Nucleus accumbens (tissue), 56 donors: ENCODE data around the gene GADL1.

Source experiments
- DNase-seq, 56 donors: peaks; one replicate each; lab custom pipeline; 2025; lab: John Stamatoyannopoulos, UW

Gene GADL1, protein sequence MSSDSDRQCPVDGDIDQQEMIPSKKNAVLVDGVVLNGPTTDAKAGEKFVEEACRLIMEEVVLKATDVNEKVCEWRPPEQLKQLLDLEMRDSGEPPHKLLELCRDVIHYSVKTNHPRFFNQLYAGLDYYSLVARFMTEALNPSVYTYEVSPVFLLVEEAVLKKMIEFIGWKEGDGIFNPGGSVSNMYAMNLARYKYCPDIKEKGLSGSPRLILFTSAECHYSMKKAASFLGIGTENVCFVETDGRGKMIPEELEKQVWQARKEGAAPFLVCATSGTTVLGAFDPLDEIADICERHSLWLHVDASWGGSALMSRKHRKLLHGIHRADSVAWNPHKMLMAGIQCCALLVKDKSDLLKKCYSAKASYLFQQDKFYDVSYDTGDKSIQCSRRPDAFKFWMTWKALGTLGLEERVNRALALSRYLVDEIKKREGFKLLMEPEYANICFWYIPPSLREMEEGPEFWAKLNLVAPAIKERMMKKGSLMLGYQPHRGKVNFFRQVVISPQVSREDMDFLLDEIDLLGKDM

GRCh38 chr3:30894521-30895251 is at the start of gene GADL1:
Gene GADL1 (minus strand): TSS chr3:30894661. CDS start chr3:30894614, 47 bp downstream.
- DNase-seq, result peak in 3 of 56 donors; percentile 3 to 5 (median 4)

DNA sequence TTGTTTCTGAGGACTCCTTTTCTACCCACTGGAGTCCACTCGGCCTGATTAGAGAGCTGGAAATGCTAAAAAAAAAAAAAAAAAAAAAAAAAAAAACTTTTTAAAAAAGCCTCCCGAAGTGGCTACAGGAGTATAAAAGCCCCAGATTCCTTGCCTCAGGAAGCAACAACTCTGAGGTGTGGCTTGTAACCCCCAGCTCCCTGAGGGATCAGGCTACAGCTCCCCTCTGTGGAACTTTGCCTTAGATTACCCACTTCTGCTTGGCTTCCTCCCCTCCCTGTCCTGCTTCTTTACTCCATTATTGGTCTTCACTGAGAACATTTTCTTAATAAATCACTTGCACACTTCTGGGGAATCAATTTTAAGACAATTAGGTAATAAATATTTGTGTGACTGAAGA is 49.7 kb upstream of the GADL1 start:
- no peak for DNase-seq

DNA sequence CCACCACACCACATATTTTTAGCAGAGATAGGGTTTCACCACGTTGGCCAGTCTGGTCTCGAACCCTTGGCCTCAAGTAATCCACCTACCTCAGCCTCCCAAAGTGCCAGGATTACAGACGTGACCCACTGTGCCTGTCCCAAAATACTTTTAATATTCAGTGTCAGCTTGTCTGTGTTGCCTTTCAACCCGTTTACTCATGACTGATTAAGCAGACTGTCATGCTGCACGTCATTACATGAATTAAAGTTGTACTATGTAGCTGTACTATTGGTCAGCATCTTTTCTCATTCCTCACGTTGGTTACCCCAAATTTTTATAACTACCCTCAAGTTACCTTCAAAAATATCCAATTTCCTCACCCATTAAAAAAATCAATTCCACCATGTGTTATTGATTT is 48.7 kb upstream of the GADL1 start:
- no peak for DNase-seq

- no peak for DNase-seq
These were observed 46.9 kb upstream of the GADL1 start for GRCh38 chr3:30941342-30941741.

DNA sequence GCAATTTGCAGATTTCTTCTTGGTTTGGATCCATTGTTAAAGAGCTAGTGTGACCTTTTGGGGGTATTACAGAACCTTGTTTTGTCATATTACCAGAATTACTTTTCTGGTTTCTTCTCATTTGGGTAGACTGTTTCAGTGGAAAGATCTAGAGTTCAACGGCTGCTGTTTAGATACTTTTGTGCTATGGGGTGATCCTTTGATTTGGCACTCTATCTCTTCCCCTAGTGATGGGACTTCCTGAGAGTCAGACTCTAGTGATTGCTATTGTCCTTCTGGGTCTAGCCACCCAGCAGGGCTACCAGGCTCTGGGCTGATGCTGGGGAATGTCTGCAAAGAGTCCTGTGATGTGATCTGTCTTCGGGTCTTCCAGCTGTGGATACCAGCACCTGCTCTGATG is 46.3 kb upstream of the GADL1 start:
- DNase-seq, result no peak

GRCh38 chr3:30934208-30934550 is 39.7 kb upstream of the GADL1 start:
- no peak for DNase-seq

DNA sequence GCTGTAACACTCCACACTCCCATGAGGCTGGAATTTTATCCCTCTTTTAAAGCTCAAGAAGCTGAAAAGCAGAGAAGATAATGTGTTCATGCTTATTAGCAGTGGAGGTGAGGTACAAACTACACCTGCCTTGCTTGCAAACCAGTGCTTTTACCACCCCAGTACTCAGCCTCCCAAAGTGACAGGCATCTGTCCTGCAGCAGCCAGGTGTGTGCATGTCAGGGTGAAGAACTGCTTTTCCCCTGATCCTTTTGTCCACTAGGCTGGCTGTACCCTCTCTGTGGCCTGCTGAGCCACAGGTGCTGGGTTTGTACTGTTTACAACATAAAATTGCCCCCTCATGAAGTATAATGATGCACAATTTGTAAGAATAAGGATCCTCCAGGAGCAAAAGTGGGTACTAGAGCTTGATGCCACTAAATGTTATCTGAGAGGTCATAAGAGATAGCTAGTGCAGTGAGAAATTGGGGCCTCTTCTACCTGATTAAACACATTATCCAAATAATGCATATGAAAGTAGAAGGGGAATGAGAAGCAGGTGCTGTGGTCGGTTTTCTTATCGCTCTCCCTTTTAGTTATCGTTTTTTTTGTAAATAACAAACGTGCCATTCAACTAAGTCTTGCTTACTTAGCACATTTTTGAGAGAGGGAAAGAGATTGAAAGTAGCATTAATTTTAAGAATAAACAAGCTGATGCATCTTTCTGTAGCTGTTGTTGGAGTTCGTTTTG is 39.2 kb upstream of the GADL1 start:
- DNase-seq, result no peak

GRCh38 chr3:30932513-30933098 is 38.1 kb upstream of the GADL1 start:
- no peak for DNase-seq

DNA sequence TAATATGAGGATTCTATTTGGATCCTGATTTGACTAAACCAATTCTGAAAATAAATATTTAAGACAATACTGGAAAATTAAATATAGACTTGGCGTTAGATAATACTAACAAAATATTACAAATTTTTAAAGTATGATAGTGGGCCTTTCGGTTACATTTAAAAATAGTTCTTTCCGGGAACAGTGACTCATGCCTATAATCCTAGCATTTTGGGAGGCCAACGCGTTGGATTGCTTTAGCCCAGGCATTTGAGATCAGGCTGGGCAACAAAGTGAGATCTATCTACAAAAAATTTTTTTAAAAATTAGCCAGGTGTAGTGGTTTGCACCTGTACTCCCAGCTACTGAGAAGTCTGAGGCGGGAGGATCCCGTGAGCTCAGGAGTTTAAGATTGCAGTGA is 30.3 kb upstream of the GADL1 start:
- no peak for DNase-seq

- no peak for DNase-seq
These were observed 25.1 kb upstream of the GADL1 start for GRCh38 chr3:30919564-30919963.

DNA sequence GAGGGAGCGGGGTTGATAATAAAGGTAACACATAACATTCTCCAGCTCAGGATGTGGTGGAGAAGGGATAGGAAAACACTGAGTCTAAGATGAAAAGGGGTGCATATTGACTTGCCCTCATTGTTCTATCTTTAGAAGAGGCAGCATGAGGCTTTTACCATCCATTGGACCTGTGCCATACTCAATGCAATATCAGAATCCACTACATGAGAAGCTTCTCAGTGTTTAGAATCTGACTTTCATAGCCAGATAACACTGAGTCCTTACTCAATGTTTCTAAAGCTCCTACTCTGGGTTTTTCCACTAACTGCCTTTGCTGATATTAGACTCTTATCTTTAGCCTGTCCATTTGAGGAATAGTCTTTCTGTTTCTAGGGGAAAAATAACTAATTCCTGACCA is 24.3 kb upstream of the GADL1 start:
- DNase-seq, result no peak

DNA sequence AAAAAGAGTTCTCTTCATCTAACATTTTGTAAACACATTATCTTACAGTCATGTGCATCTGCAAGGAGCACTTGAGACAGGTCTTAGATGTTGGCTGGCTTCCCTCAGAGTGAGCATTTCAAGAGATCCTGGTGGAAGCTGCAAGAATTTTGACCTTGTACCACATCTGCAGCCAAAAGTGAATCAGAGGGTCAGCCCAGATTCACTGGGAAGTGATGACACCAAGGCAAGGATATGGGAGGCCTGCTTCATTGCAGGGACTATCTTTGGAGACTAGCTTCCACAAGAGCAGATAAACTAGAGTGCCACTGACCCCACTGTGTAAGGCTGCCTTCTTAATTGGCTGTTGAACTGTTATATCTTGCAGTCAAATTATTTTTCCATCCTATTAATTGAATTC is 21.3 kb upstream of the GADL1 start:
- DNase-seq, result no peak

DNA sequence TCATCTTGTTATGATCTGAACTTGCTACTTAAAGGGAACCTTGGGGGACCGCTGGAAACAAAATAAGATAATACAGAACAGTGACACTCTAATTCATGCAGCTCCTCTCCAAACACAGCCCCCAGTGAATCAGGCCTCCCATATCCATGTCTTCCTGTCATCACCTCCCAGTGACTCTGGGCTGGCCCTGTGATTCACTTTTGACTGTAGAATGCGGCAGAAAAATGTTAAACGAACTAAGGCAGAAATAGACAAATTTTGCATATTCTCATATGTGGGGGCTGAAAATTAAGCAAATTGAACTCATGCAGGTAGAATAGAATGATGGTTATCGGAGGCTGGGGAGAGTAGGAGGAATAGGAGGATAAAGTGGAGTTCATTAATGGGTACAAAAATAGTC is 20.2 kb upstream of the GADL1 start:
- DNase-seq, result peak in 13 of 56 donors; percentile 1 to 47 (median 8)

DNA sequence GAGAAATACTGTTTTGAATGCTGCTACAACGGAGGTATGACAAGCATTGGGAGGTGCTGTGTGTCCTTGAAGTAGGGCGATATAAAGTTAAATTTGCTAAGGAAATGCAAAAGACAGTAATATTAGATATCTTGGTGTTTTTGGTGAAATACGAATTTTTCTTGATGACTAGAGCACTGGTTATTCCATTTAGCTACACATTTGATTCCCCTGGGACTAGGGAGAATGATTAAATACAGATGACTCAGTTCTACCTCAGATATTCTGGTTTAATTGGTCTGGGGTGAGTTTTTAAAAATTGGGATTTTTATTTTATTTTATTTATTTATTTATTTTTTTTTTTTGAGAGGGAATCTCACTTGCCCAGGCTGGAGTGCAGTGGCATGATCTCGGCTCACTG is 18.7 kb upstream of the GADL1 start:
- no peak for DNase-seq

GRCh38 chr3:30912301-30912700 is 17.8 kb upstream of the GADL1 start:
- no peak for DNase-seq

DNA sequence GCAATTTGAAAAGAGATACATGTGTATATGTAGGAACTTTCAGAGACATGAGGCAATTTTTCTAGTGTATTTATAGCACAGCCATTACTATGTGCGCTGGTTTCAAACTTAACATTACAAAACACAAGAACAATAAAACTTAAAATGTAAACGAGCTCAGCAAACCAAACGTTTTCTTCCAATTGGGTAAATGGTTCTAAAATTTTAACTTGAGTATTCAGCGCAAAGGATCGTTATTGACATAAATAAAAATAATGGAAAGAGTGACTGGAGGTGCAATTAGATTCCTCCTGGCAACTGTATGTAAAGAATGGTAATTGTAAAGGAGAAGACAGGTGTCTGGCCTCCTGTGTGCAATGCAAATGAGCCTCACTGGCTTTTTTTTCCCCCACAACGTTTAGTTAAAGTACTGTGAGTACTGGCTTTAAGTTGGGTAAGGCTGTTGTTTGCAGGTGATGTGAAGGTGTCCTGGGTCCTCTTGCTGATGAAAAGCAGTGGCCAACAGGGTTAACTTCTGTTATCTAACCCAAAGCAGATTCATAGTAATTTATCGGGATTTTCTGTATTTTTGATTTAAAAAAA is 14.1 kb upstream of the GADL1 start:
- DNase-seq, result no peak

DNA sequence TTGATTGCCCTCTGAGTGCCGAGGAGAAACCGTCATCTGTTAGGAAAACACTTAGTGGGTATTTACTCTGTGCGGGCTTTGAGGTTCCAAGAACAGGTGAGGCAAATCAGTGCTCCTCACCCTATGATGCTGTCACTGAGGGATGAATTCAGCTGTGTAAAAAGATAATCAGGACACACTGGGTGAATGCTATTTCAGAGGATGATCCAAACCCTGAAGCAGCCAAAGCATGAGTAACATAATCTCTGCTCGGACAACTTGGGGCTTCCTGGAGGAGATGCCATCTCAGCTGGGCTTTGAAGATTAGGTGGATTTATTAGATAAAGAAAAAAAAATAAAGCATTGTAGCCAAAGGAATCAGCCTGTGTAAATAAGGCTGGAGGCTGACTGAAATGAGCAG is 10.5 kb upstream of the GADL1 start:
- DNase-seq, result no peak

- no peak for DNase-seq
These were observed 868 bp upstream of the GADL1 start for GRCh38 chr3:30895329-30895728.

DNA sequence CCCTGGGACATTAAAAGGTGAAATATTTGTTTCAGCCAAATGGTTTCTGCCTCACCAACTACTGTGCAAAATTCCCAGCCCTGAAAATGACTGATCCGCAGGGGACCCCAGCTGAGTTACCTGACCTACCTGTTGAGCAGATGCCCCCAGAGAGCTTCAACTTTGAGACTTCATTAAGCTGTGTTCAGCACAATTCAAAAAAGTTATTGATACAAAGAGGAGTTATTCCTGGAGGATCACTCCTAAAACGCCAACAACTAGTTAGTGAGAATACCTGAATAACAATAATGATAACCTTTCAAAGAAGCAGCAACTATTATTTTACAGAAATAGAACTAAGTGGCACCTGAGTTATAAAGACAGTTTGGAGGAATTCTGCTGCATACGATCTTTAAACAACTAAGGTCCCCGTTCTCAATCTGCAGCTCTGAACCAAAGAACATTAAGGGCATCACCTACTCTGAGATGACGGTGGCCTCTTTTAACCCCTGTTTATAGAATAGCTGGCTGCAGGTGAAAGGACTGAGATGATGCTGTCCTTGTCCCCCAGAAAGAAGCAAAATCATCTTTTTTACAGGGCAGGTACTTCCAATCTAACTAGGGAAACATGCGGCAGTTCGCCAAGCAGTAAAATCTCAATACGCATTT is 659 bp downstream of the GADL1 start:
- no peak for DNase-seq

- DNase-seq, result no peak
These were observed 3.6 kb downstream of the GADL1 start for GRCh38 chr3:30890907-30891306.
